HL-60 (cell line): ENCODE measurements around the gene TRIM28.
"Not testable (repeated sequence)": the region's sequence is repeated elsewhere in the genome, so short reads cannot be mapped to it uniquely, and the experiment has no call there.

ENCODE experiments used
- GABPA ChIP-seq: IDR thresholded peaks from 2 replicates; pipeline ENCODE4 v1.6.1; 2012; ENCODE audit warnings: low read depth
- POLR2AphosphoS5 ChIP-seq: IDR thresholded peaks from 2 replicates; pipeline ENCODE4 v1.6.1; 2012; ENCODE audit warnings: low read depth
- REST ChIP-seq: IDR thresholded peaks from 2 replicates; pipeline ENCODE4 v1.6.1; 2012; ENCODE audit warnings: low read depth; ENCODE audit not compliant: insufficient replicate concordance
- TF ChIP-seq, protein P1 (sequence below): IDR thresholded peaks from one replicate; pipeline ENCODE4 v1.5.1; 2011; ENCODE audit warnings: low read length, control low read depth, inconsistent platforms; ENCODE audit not compliant: insufficient read depth

GRCh38 chr19:58507602-58508223 lies 36.2 kb upstream of the TRIM28 start:
- TF ChIP-seq, protein P1, sequence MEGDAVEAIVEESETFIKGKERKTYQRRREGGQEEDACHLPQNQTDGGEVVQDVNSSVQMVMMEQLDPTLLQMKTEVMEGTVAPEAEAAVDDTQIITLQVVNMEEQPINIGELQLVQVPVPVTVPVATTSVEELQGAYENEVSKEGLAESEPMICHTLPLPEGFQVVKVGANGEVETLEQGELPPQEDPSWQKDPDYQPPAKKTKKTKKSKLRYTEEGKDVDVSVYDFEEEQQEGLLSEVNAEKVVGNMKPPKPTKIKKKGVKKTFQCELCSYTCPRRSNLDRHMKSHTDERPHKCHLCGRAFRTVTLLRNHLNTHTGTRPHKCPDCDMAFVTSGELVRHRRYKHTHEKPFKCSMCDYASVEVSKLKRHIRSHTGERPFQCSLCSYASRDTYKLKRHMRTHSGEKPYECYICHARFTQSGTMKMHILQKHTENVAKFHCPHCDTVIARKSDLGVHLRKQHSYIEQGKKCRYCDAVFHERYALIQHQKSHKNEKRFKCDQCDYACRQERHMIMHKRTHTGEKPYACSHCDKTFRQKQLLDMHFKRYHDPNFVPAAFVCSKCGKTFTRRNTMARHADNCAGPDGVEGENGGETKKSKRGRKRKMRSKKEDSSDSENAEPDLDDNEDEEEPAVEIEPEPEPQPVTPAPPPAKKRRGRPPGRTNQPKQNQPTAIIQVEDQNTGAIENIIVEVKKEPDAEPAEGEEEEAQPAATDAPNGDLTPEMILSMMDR, result not testable (repeated sequence)
- not testable (repeated sequence) for TF ChIP-seq REST, GABPA, POLR2AphosphoS5
